Measurements from ENCODE around the gene RALGDS.

RALGDS gene

GRCh38 chr9:133151041-133151440 is 30.0 kb upstream of the RALGDS start:
- DNase-seq, result no peak

- DNase-seq, result peak; percentile 77
Measured at GRCh38 chr9:133149130-133150015, 28.3 kb upstream of the RALGDS start.

GRCh38 chr9:133148199-133149129 is 27.4 kb upstream of the RALGDS start:
- peak; percentile 75 for DNase-seq

GRCh38 chr9:133147412-133148198 is 26.6 kb upstream of the RALGDS start:
- peak; percentile 86 for DNase-seq

GRCh38 chr9:133146746-133147411 is 25.8 kb upstream of the RALGDS start:
- DNase-seq, result no peak

GRCh38 chr9:133144904-133145851 is 24.1 kb upstream of the RALGDS start:
- DNase-seq, result no peak

GRCh38 chr9:133144142-133144903 is 23.3 kb upstream of the RALGDS start:
- peak; percentile 93 for DNase-seq

- no peak for DNase-seq
Measured at GRCh38 chr9:133143639-133144141, 22.6 kb upstream of the RALGDS start.

GRCh38 chr9:133142684-133143622 is 21.9 kb upstream of the RALGDS start:
- DNase-seq, result peak; percentile 47

- peak; percentile 85 for DNase-seq
Measured at GRCh38 chr9:133141833-133142595, 21.0 kb upstream of the RALGDS start.

- no peak for DNase-seq
Measured at GRCh38 chr9:133140606-133141005, 19.6 kb upstream of the RALGDS start.

- no peak for DNase-seq
Measured at GRCh38 chr9:133140174-133140505, 19.1 kb upstream of the RALGDS start.

GRCh38 chr9:133139246-133140173 is 18.5 kb upstream of the RALGDS start:
- DNase-seq, result no peak

GRCh38 chr9:133137451-133138231 is 16.6 kb upstream of the RALGDS start:
- no peak for DNase-seq

GRCh38 chr9:133135146-133135745 is 14.2 kb upstream of the RALGDS start:
- peak; percentile 33 for DNase-seq
